DND-41 (cell line): ENCODE results near the gene SP2.

Experiments used
- ATAC-seq: fragments of 200-7000 bp; cut with Tn5 transposase; 3 replicates; pipeline ENCODE4 v1.9.1; 2021; ENCODE audit warnings: low read depth; ENCODE audit not compliant: insufficient read depth
- DNase-seq: peaks from one replicate; pipeline ENCODE4 v3.0.0-alpha.2; 2020
- H2AFZ ChIP-seq: 2 replicates; pipeline ENCODE4 v1.6.0; 2012; ENCODE audit warnings: low read depth, low read length
- H3K27ac ChIP-seq: 2 replicates; pipeline ENCODE4 v1.5.1; 2012; ENCODE audit warnings: low read length, inconsistent platforms
- H3K27me3 ChIP-seq: fragments of 200-600 bp; sonication (generic); 2 replicates; pipeline ENCODE4 v1.6.0; 2012; ENCODE audit warnings: low read length, mild to moderate bottlenecking, inconsistent platforms; ENCODE audit not compliant: insufficient read depth, poor library complexity
- H3K36me3 ChIP-seq: 2 replicates; pipeline ENCODE4 v1.5.1; 2012; ENCODE audit warnings: low read length, inconsistent platforms; ENCODE audit not compliant: insufficient read depth
- H3K4me1 ChIP-seq: 2 replicates; pipeline ENCODE4 v1.5.1; 2012; ENCODE audit warnings: mild to moderate bottlenecking, low read length; ENCODE audit not compliant: insufficient read depth
- H3K4me2 ChIP-seq: 2 replicates; pipeline ENCODE4 v1.6.0; 2012; ENCODE audit warnings: mild to moderate bottlenecking, moderate library complexity, low read length, inconsistent platforms; ENCODE audit not compliant: insufficient read depth
- H3K4me3 ChIP-seq, 2 experiments: fragments of 200-600 bp in 1 of 2; shearing (Covaris generic) in 1 of 2; 2 replicates each; pipeline ENCODE4 v1.5.1; 2012 to 2016; ENCODE audit warnings: inconsistent platforms in 2 of 2, low read length in 2 of 2, mild to moderate bottlenecking in 2 of 2, low read depth in 1 of 2, moderate library complexity in 1 of 2
- H3K79me2 ChIP-seq: 2 replicates; pipeline ENCODE4 v1.6.0; 2012; ENCODE audit warnings: low read length, inconsistent platforms; ENCODE audit not compliant: insufficient read depth
- H3K9ac ChIP-seq: 2 replicates; pipeline ENCODE4 v1.6.0; 2012; ENCODE audit warnings: low read depth, mild to moderate bottlenecking, inconsistent platforms, low read length, moderate library complexity
- H3K9me3 ChIP-seq: 2 replicates; pipeline ENCODE4 v1.5.1; 2012; ENCODE audit warnings: low read length, moderate library complexity, mild to moderate bottlenecking, inconsistent platforms; ENCODE audit not compliant: insufficient read depth, severe bottlenecking
- H4K20me1 ChIP-seq: 2 replicates; pipeline ENCODE4 v1.6.0; 2012; ENCODE audit warnings: low read length; ENCODE audit not compliant: insufficient read depth
- CTCF ChIP-seq: IDR thresholded peaks from 2 replicates; pipeline ENCODE4 v1.5.1; 2012; ENCODE audit warnings: borderline replicate concordance, low read length, moderate library complexity, mild to moderate bottlenecking; ENCODE audit not compliant: poor library complexity, severe bottlenecking; ENCODE audit errors: extremely low read depth
- EZH2 ChIP-seq: IDR thresholded peaks from 3 replicates; pipeline ENCODE4 v1.6.1; 2012; ENCODE audit warnings: borderline replicate concordance, low read depth, mild to moderate bottlenecking, moderate library complexity, low read length, inconsistent platforms; ENCODE audit not compliant: severe bottlenecking

The SP2 gene

GRCh38 chr17:47851764-47852112 lies 44.3 kb upstream of the SP2 start:
- no peak overlapping the region for H3K4me3 ChIP-seq
- no peaks in the 10 kb centered on the region for H3K36me3 ChIP-seq
- no peaks in the 10 kb centered on the region for H3K9me3 ChIP-seq
- no peak overlapping the region for H3K27ac ChIP-seq
- DNase-seq (no peak), ATAC-seq (no peak)
- no peaks in the 10 kb centered on the region for H4K20me1 ChIP-seq
- TF ChIP-seq CTCF (no peak), EZH2 (no peak)
- H3K9ac ChIP-seq: no peak overlapping the region
- H3K27me3 ChIP-seq: peaks cover 62% of the 10 kb centered on the region
- H2AFZ ChIP-seq: no peak overlapping the region
- H3K4me2 ChIP-seq: no peak overlapping the region
- H3K4me1 ChIP-seq: no peaks in the 10 kb centered on the region
- no peaks in the 10 kb centered on the region for H3K79me2 ChIP-seq

DNA sequence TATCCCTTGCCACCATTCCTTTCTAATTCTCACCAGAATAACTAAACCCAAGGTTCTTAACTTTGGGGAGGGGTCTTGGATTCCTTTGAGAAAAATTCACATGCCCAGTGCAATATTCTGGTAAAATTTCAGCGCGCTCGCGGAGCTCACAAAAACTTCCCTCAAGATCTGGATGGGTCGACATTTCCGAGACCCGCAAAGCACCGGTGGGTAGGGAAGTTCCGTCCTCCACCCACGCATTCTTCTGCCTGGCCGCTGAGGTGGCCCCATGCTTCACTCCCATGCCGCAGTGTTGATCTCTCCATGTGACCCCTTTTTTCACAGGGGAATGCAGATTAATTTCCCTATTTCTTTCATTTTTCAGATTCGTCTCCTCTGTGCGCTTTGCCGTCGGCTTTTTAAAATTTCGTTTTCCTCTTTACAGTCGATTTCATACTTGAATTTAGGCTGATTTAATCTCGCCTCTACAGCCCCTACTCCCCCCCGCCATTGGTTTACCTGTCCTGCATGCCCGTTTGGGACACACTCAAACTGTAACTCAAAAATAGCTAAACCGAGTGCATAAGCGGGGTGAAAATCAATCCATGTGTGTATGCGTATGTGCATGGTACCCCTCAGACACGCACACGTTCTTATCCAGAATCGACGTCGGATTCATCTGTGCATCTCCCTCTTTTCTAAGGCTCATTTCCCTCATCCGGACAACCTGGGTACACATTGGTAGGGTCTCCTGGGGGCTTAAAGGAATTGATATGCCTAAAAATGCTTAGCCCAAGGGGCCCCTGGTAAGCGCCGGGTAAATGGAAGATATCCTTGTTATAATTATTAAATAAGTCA lies 43.7 kb upstream of the SP2 start:
- Histone ChIP-seq H3K4me1 (no peaks in the 10 kb centered on the region), H3K36me3 (no peaks in the 10 kb centered on the region), H3K79me2 (no peaks in the 10 kb centered on the region), H3K9me3 (no peaks in the 10 kb centered on the region), H3K4me2 (no peak overlapping the region), H2AFZ (no peak overlapping the region), H4K20me1 (no peaks in the 10 kb centered on the region), H3K27me3 (peaks cover 66% of the 10 kb centered on the region), H3K9ac (no peak overlapping the region), H3K4me3 (no peak overlapping the region), H3K27ac (no peak overlapping the region)
- no peak for TF ChIP-seq CTCF
- no peak for TF ChIP-seq EZH2
- DNase-seq: no peak
- no peak for ATAC-seq

DNA sequence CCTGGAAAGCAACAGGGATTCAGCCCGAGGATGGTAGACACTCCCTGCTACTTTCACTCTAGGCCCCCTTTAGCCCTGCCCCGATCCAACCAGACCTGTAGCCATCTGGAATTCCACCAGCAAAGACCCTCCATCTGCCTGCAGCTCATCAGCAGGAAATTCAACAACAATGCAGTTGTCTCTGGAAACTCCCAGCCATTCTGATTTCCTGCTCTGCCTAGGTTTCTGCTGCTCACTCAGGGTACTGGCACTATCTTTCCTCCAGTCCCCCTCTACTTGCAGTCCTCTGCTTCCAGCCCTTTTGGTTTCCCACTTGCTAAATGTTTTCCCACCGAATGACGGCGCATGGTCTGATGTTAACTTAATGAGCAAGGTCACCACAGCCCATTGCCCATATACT lies 42.4 kb upstream of the SP2 start:
- H3K4me3 ChIP-seq: no peak overlapping the region
- H3K9me3 ChIP-seq: no peaks in the 10 kb centered on the region
- TF ChIP-seq EZH2 (no peak), CTCF (no peak)
- ATAC-seq (no peak), DNase-seq (no peak)
- H2AFZ ChIP-seq: no peak overlapping the region
- peaks cover 66% of the 10 kb centered on the region for H3K27me3 ChIP-seq
- H3K36me3 ChIP-seq: no peaks in the 10 kb centered on the region
- H3K4me2 ChIP-seq: no peak overlapping the region
- no peaks in the 10 kb centered on the region for H4K20me1 ChIP-seq
- no peaks in the 10 kb centered on the region for H3K79me2 ChIP-seq
- H3K9ac ChIP-seq: no peak overlapping the region
- no peaks in the 10 kb centered on the region for H3K4me1 ChIP-seq
- no peak overlapping the region for H3K27ac ChIP-seq

- H3K79me2 ChIP-seq: no peaks in the 10 kb centered on the region
- DNase-seq (no peak), ATAC-seq (no peak)
- H3K4me3 ChIP-seq: no peak overlapping the region
- no peak for TF ChIP-seq EZH2
- TF ChIP-seq CTCF: no peak
- H3K4me2 ChIP-seq: no peak overlapping the region
- H3K9ac ChIP-seq: no peak overlapping the region
- H3K9me3 ChIP-seq: no peaks in the 10 kb centered on the region
- H3K27ac ChIP-seq: no peak overlapping the region
- no peaks in the 10 kb centered on the region for H3K4me1 ChIP-seq
- no peaks in the 10 kb centered on the region for H4K20me1 ChIP-seq
- H2AFZ ChIP-seq: no peak overlapping the region
- peaks cover 47% of the 10 kb centered on the region for H3K27me3 ChIP-seq
- no peaks in the 10 kb centered on the region for H3K36me3 ChIP-seq
These were observed 40.3 kb upstream of the SP2 start for GRCh38 chr17:47855737-47856136.
